ENCODE results near the gene SLC35F3.

SLC35F3 gene

GRCh38 chr1:233912447-233912846 is 8.0 kb downstream of the SLC35F3 start:
- no peak for DNase-seq (ENCODE audit: low read depth)

GRCh38 chr1:233912909-233913308 is 8.4 kb downstream of the SLC35F3 start:
- no peak for DNase-seq (ENCODE audit: low read depth)

GRCh38 chr1:233916706-233917105 is 12.2 kb downstream of the SLC35F3 start:
- DNase-seq (ENCODE audit: low read depth), result no peak

GRCh38 chr1:233919786-233920185 is 15.3 kb downstream of the SLC35F3 start:
- DNase-seq (ENCODE audit: low read depth), result no peak

- DNase-seq (ENCODE audit: low read depth), result no peak
Measured at GRCh38 chr1:233928123-233928522, 23.6 kb downstream of the SLC35F3 start.

- no peak for DNase-seq (ENCODE audit: low read depth)
Measured at GRCh38 chr1:233933339-233933738, 28.9 kb downstream of the SLC35F3 start.

- no peak for DNase-seq (ENCODE audit: low read depth)
Measured at GRCh38 chr1:233935297-233935868, 30.9 kb downstream of the SLC35F3 start.

GRCh38 chr1:233936422-233936821 is 31.9 kb downstream of the SLC35F3 start:
- DNase-seq (ENCODE audit: low read depth), result no peak

- DNase-seq (ENCODE audit: low read depth), result no peak
Measured at GRCh38 chr1:233936842-233937241, 32.4 kb downstream of the SLC35F3 start.

GRCh38 chr1:233938476-233938875 is 34.0 kb downstream of the SLC35F3 start:
- no peak for DNase-seq (ENCODE audit: low read depth)

GRCh38 chr1:233939451-233939850 is 35.0 kb downstream of the SLC35F3 start:
- no peak for DNase-seq (ENCODE audit: low read depth)

- DNase-seq (ENCODE audit: low read depth), result no peak
Measured at GRCh38 chr1:233940908-233941307, 36.4 kb downstream of the SLC35F3 start.

GRCh38 chr1:233944601-233945000 is 40.1 kb downstream of the SLC35F3 start:
- DNase-seq (ENCODE audit: low read depth), result no peak

GRCh38 chr1:233945573-233945972 is 41.1 kb downstream of the SLC35F3 start:
- DNase-seq (ENCODE audit: low read depth), result no peak

GRCh38 chr1:233945979-233946378 is 41.5 kb downstream of the SLC35F3 start:
- no peak for DNase-seq (ENCODE audit: low read depth)

GRCh38 chr1:233946724-233947123 is 42.2 kb downstream of the SLC35F3 start:
- no peak for DNase-seq (ENCODE audit: low read depth)

GRCh38 chr1:233951804-233952203 is 47.3 kb downstream of the SLC35F3 start:
- DNase-seq (ENCODE audit: low read depth), result no peak

- no peak for DNase-seq (ENCODE audit: low read depth)
Measured at GRCh38 chr1:233957691-233958090, 53.2 kb downstream of the SLC35F3 start.

- no peak for DNase-seq (ENCODE audit: low read depth)
Measured at GRCh38 chr1:233959102-233959501, 54.6 kb downstream of the SLC35F3 start.

GRCh38 chr1:233959971-233960370 is 55.5 kb downstream of the SLC35F3 start:
- DNase-seq (ENCODE audit: low read depth), result no peak

- no peak for DNase-seq (ENCODE audit: low read depth)
Measured at GRCh38 chr1:233960386-233960785, 55.9 kb downstream of the SLC35F3 start.

GRCh38 chr1:233962878-233963277 is 58.4 kb downstream of the SLC35F3 start:
- DNase-seq (ENCODE audit: low read depth), result no peak

GRCh38 chr1:233965856-233966255 is 61.4 kb downstream of the SLC35F3 start:
- DNase-seq (ENCODE audit: low read depth), result no peak

- DNase-seq (ENCODE audit: low read depth), result no peak
Measured at GRCh38 chr1:233971753-233972152, 67.3 kb downstream of the SLC35F3 start.

- no peak for DNase-seq (ENCODE audit: low read depth)
Measured at GRCh38 chr1:233972563-233972950, 68.1 kb downstream of the SLC35F3 start.
